GM21717 (cell line): ENCODE results near the gene PRPS1L1.

Experiments used
- ATAC-seq: cut with Tn5 transposase; IDR thresholded peaks from one replicate; pipeline ENCODE4 v1.9.1; 2021; ENCODE audit warnings: mild to moderate bottlenecking, moderate library complexity; ENCODE audit not compliant: unreplicated experiment

PRPS1L1 gene

DNA sequence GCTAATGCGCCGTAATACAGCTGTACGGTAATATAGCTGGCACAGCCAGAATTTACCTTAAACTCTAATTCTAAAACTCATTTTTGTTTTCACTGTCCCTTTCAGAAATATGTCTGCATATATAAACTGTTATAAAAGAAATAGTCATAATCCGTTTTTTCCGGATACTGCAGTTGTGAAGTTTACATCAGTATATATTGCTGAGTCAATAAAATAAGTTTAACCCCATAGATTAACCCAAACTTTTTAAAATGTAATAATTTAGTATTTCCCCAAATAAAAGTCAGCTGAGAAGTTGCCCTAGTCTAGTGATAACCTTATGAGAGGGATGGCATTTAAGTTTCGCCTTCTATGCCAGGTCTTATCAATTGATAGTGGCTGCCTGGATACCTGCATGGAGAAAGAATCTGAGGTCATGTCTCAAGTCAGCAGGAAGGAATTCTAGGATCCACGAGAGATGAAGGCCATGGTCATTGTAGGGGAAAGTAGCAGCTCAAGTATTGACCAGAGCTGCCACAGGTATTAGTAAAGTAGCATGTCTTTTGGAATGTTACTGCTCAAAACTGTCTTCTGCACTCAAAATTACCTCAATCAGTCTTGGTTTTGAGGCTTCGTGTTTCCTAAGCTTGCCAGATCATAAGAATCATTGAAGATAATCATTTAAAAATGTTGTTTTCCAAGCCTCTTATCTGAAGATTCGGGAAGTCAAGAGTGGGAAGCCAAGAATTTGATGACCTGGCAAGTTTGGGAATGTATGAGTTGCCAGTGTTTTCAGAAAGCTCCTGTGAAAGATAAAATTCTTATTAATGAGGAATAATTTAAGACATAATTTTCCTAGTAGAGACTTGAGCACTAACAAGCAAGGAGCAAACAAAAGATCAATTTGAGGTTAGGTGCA is 10.8 kb downstream of the PRPS1L1 start:
- no peak for ATAC-seq

DNA sequence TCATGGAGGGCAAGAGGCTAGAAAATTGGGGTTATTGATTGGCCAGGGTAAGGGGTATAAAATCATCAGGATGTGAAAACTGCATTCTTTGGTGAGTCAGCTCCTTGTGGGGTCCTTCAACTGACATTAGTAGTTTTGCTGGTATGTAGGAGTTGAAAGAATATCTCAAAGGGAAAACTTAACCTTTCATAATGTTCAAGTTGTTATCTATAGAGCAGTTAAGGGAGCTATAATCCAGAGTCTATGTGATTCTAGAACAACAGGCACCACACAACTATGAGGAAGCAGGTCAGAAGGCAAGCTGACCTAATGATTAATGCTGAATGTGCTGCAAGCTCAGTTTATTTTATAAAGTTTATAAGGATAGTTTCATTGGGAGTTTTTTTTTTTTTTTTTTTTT is 13.7 kb downstream of the PRPS1L1 start:
- ATAC-seq, result no peak

DNA sequence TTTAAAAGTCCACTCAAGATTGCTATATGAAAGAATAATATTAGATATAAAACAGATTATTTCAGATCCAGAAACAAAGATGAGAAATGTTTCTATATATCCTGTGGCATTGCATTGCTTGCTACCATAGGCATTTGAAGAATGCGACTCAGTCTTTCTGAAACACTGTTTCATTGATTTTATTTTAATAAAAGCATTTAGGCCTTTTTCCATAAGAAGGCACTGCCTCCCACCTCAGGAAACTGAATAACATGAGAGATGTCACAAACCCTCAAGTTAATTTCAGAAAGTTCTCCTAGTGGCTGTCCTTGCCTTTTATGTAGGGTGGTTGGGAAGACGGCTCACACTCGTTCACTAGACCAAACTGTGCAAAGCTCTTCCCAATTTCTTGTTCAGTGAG is 23.3 kb downstream of the PRPS1L1 start:
- no peak for ATAC-seq

DNA sequence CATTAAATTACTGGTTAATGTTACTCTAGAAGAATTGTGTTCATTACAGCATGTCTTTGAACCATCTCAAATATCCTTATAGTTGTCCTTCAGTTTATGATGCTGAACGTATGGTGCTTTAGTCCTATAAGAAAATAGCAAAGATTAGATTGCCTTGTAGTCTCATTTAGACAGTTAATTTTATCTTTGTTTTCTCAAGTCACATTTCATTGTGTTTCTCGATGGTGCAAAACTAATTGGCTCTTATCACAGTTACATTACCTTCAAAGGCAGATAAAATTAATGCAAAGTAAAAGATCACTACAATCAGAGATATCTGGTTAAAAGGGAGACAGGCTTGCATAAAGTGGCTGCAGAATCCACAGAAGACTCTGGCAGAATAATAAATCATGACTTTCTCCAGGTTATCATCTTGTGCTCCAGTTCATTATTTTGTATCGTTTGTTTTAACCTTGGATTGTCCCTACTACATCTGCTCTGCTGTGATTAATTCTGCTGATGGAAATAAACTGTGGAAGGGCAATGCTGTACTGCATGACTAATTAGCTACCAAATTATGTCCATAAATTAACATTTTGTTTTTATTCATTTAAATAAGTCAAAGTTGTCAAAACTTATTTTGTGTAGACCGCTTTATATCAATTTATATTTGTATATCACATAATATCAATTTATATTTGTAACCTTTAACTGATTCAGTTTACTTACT is 24.2 kb downstream of the PRPS1L1 start:
- no peak for ATAC-seq

DNA sequence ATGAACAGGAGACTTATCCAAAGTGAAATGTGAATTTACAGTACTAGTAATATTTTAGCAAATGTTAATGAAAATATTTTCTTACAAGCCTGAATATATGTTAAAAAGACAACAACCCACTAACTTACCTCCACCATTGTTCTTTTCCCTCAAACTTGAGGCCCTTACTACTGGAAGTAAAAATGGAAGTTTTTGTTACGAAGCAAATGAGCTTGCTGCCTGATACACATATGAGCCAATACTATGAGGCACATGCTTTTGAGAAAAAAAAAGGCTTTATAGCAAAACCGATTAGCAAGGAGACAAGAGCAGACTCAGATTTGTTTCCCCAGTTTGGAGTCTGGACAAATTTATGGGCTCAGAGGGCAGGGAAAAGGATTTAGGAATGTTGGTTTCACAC is 29.0 kb downstream of the PRPS1L1 start:
- ATAC-seq, result no peak

DNA sequence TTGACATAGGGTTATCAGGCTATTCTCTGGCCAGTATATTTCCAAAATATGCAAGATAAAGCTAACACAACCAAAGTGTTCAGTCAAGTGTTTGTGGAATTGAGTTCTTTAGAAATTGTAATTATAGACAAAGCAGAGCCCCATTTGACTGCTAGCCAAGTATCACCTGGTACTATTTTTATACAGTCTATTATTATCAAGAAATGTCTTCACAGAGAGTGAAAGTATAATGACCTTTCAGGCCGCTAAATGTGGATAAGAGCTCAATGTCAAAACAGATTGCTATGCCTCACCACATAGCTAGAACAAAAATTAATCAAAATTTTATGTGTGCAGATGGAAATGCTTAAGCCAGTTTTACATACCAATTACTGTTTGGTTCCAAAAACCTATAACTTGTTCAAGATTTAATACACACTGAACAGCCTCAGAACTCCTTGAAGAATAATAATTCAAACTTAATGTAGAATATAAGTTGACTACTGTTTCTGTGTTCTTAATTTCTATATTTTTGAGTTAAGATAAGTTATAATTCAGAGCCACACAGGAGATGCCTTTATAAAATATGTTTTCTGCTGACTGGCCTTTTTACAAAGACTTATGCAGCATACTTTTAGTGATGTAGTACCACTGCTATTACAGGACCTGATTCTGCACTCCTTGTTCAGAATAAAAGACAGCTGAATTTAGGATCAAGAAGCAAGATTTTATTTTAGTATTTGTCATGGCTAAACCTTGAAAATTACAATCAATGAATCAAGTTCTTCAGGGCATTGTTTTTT is 31.0 kb downstream of the PRPS1L1 start:
- no peak for ATAC-seq

DNA sequence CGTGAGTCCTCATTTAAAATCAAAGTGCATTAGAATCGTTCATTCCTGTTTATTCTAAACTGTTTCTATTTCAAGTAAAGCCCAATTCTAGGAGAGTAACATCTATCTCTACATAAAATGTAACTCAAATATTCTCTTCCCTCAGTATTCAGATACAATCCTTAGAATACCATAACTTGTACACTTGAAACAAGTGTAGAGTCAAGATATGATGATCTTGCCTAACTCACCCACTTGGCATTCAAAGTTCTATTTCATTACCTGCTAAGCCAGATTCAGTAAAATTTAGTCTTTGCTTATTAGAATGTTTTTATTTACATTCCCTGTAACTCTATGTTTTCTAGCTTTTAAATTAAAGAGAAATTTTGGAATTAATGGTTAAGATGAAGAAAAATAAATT is 31.6 kb downstream of the PRPS1L1 start:
- ATAC-seq, result no peak

DNA sequence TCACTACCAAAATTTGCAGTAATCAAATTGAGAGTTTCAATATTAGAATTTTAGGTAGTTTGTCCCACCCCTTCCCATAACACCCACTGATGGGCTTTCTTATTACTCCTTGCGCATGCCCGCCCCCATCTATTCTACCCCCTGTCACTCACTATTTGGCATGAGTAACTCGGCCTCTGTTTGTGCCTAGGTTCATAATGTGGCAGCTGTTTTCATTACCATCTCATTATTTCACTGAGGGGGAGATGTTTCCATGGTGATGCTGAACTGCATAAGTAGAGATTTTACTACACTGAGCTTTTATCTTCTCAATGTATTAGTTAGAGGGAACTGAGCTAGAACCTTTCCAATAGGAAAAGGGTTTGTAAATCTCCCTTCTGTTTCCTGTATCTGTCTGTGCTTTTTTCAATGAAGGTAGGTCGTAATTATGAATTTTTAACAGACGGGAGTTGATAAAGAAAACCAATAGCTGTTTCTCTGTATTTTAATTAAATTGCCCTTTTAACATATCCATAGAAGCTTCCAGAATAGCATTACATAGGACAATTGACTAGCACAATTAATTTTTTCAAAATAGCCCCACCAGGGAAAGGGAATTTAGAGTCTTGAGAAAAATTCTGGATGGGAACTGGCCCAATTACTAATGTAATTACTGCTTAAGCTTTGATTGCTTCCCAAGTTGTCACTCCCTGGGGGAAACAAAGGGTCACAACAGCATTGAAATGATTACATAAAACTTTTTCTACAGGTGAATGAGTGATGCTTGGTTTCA is 33.4 kb downstream of the PRPS1L1 start:
- ATAC-seq, result no peak

DNA sequence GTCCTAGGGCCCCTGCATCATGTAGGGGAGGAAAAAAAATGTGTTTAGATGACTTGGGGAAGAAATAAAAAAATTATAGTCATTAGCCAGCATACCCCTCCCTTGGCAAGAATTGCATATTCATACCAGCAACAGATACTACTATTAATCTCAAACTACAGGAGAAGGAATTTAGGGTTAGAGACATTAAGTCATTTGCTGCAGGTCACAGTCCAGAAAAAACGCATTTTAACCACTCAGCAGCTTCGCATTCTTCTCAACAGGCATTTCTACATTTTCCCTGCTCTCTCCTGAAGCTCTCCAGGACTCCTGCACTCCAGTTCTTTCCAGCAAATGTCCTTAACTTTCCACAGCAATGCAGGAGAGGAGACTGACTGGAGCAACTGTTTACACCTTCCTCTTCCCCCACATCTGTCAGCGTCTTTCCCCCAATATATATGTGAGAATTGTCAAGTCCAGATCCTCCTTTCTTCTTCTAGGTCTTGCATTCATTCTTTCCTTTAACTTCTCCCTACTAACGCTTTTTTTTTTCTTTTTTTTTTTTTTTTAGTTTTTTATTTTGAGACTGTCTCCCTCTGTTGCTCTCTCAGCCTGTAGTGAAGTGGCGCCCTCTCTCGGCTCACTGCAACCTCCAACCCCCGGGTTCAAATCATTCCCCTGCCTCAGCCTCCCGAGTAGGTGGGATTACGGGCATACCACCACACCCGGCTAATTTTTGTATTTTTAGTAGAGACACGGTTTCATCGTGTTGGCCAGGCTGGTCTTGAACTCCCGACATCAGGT is 35.6 kb downstream of the PRPS1L1 start:
- ATAC-seq, result no peak

DNA sequence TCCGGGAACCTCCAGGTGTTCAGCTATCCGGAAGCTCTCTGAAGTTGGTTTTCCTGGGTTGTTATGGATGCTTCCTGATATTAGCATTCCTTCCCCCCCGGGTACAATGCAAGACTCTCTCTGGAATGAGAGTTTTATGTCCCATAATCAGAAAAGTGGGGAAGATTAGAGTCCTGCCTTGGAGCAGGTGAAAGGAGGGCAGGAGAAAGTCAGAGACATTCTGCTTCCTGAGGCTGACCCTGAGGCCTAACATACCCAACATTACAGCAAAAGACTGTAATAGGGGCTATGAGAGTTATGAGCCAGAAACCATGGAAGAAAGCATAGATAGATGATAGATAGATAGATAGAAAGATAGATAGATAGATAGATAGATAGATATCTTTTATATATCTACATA is 36.9 kb downstream of the PRPS1L1 start:
- ATAC-seq, result no peak

DNA sequence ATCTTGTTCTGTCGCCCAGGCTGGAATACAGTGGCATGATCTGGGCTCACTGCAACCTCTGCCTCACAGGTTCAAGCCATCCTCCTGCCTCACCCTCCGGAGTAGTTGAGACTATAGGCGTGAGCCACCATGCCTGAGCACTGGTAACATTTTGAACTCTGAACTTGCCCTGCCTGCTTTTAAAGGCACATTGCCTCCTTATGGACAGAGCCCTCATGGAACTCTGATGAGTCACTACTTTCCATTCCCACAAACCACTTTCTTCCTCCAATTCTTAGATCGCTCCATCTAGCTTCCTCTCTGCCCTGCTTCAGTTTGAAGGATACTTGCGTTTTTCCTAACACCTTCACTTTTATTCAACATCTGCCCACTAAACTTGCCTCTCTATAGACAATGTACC is 38.1 kb downstream of the PRPS1L1 start:
- no peak for ATAC-seq

DNA sequence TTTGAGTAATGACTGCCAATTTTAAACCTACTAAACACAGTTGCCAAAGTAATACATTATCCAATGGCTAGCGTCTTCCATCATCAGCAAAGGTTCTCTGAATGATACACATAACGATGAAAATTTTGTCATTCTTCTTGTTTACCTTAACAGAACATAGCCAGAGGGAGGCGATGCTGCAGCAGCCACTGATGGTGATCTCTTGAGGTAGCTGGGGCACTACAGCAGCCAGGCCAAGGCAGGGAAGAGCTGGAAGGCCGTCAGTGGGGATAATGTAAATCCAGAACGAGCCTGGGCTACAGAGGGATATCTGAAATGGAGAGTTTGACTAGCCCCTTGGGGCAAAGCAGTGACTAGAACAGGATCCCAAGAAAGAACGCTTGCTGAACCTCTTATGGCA is 38.8 kb downstream of the PRPS1L1 start:
- ATAC-seq, result no peak

DNA sequence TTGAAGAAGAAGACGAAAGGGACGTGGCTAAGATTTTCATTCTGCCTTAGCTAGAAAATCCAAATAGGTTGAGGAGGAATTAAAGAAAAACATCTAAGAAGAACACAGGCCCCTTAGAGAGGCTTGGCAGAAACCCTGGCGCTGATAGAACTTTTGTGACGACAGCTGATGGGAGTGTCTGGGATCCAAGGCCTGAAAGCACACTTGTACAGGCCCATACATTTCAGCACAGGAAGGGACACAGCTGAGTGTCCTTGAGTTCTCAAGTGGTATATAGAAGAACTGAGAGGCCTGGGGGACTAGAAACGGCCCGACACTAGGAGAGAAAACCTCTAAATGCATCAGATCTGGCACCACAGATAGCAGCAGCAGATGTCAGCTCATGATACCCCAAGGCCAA is 39.5 kb downstream of the PRPS1L1 start:
- ATAC-seq, result no peak

DNA sequence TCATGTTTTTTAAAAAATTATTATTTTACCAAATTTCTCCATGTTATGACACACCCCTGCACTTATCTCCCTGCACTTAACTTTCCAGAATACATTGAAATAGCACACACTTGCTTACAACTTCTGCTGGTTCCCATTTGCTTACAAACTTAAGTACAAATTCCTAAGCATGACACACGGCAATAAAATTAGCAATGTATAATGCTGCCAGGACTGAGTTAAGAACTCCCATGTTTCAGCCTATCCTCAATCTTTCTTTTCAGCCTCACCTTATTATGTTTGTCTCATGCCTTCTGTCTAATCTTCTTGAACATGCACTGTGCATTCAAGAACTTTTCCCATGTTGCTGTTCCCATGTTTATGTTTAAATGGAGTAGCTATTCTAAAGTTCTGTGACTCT is 40.8 kb downstream of the PRPS1L1 start:
- no peak for ATAC-seq

DNA sequence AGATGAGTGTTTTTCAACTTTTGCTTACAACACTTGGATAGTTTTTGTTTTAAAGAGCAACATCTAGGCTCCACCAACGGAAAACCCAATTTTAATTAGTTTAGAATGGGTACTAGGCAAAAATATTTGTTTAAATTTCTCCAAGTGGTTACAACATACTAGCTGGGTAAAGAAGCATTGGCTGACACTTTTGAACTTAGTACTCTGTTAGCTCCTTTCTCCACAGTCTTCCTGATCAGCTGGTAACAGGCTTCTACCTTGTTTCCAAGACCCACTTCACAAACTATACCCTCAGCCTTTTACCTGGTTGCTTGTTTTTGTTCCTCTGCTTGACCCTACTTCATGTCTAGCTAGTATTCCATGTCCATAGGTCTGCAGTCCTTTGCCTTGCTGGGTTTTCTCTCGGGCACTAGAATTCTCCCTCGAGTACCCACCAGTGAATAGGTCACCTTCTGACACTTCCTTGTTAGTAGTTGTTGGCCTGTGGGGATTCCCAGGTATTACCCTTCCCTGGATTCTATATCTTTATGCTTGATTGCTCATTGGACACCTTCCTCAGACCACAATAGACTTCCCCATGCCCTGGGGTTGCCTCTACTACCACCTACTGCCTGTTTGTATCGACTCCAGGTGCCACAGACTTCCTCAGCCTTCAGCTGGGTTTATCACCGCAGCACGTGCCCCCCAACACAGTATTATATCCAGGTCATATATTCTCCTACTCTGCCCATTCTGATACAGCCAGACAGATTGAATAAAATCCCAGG is 42.0 kb downstream of the PRPS1L1 start:
- ATAC-seq, result no peak

DNA sequence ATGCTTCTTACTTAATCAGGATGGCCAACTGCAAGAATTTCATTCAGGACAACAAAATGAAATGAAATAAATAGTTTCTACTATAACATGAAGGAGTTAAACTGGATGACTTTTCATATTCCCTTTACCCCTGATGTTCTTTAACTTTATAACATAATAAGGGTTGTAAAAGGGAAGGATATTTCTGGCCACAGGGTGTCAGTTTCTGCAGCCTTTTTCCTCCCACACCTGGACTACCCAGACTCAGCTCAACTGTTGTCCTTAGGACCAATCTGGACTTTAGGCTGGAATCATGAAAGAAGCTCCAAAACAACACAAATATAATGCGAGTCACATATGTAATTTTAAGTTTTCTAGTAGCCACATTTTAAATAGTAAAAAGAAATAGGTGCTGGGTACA is 43.4 kb downstream of the PRPS1L1 start:
- no peak for ATAC-seq

DNA sequence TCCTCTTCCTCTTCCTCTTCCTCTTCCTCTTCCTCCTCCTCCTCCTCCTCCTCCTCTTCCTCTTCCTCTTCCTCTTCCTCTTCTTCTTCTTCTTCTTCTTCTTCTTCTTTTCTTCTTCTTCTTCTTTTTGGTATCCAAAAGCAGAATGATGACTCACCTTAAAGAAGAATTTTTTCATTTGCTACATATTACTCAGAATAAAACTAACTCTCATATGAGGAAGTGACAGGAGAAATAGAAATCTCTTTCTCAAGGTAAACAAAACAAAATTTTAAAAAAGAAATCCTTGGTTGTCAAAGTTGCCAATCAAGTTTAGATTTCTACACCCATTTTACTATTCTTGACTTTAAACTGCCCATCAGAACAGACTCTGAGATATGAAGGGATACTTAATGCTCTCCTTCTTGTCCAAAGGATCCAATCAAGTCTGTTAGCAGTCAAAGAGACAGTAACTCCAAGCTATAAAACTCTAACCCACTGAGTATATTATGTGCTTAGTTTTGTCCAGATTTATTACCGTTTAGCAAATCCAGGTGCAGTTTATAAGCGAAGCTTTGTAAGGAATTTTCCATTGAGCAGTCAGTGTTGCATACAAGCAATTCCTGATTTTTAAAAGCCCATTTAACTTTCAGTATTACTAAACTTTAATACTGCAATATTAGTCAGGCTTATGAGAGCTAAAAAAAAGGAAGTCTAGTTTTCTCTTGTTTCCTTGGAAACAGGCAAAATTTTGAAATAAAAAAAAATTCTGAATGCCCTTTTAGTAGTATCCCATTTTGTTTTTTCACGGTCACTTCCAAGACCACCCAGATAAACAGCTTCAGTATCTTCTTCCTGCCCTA is 44.2 kb downstream of the PRPS1L1 start:
- ATAC-seq, result no peak

DNA sequence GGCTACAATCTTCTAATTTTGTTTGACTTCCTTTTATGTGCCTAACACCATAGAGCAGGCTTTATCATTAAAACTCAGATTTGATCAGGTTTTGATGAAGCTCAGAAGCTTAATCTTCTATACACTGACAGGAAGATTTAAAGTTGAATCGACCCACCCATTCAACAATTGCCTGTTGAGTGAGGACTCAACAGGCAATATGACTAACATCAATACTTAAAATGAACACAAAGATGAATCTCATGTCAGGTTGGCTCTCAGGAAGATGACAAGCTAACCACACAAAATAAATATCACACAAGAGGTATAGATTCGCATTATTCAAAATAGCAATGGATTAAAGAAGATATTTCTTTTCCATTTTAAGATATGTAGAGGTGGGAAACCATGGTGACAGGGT is 50.7 kb downstream of the PRPS1L1 start:
- ATAC-seq, result no peak
